ENCODE results near the gene PMS2.
"Not testable (repeated sequence)": the region's sequence is repeated elsewhere in the genome, so short reads cannot be mapped to it uniquely, and the experiment has no call there.

DNA sequence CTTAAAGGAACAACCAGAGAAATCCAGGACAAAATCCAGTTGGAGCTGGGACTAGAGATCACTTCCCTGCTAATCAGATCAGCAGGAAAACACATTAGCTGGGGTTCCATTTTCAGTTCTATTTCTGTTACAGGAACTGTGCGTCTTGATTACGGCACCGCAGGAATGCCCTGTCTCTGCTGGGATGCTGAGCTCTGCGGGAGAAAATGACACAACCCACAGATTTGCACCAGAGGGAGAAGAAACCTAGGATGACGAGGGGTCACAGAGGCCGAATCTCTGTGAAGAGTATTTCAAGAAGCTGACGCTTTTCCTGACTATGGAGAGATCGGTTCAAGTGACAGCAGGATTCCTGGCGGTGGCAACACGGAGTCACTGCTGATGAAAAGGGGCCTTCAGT, 78.6 kb downstream of the PMS2 start:
- TF ChIP-seq POLR2A (IDR thresholded peaks at IDR 0.05; ENCODE audit: low read depth, low read length); POLR2AphosphoS5 (IDR thresholded peaks at IDR 0.05; ENCODE audit: low read depth, low read length); TAF1 (IDR thresholded peaks at IDR 0.05; ENCODE audit: borderline replicate concordance, low read depth, low read length): not testable (repeated sequence)
